Measurements from ENCODE around the gene NAA35. TPM values are rescaled to one million over a fixed set of nuclear protein-coding genes. Genes with fewer than 3 reads are reported as not detected.
"Not testable (repeated sequence)": the region's sequence is repeated elsewhere in the genome, so short reads cannot be mapped to it uniquely, and the experiment has no call there.

NAA35 gene
- total RNA-seq, 1 donor from 2014 or later = 32.3 TPM

- peak; percentile 29 for DNase-seq
Observed at GRCh38 chr9:86034863-86035734, 94.2 kb downstream of the NAA35 start.

DNA sequence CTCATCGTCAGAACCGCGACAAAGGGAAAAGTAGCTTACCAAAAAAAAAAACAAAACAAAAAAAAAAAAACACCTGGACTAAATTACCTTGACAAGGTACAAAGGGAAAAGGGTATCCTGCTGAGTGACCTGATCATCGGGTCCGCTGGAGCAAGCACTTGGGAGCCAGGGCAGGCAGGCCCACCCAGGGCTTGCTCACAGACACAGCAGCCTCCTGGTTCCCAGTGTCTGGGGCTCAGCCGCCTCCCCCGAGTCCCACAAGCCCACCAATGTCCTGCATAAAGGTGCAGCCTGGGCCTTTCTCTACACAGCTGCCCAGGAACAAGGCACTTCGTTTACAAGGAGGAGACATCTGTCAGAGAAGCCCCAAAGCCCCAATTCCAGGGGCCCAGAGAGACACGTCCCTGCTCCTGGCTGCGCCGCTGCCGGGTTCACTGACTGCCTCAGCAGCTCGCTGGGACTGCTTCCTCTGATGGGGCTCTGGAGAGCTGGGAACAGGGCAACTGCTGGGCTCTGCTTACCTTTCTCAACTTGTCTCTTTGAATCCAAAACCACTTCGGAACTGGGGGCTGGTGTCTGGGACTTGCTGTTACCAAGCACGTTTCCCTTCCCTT is 95.0 kb downstream of the NAA35 start:
- DNase-seq = no peak

DNA sequence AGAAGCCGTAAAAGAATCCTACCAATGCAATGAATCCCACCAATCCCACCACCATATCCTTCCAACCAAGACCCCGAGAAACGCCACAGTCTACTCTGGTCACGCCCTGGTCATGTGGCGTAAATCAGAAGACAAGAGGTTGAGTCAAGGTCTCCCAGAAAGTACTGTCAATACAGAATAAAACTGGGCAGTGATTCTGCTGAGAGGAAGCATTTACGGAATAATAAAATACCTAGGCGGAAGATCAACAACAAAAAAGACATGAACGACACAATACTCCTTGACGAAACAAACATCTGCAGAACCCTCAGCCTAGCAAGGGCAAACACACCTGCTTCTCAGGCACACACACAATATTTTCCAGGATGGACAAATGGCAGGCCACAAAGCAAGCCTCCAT is 95.6 kb downstream of the NAA35 start:
- no peak for DNase-seq

DNA sequence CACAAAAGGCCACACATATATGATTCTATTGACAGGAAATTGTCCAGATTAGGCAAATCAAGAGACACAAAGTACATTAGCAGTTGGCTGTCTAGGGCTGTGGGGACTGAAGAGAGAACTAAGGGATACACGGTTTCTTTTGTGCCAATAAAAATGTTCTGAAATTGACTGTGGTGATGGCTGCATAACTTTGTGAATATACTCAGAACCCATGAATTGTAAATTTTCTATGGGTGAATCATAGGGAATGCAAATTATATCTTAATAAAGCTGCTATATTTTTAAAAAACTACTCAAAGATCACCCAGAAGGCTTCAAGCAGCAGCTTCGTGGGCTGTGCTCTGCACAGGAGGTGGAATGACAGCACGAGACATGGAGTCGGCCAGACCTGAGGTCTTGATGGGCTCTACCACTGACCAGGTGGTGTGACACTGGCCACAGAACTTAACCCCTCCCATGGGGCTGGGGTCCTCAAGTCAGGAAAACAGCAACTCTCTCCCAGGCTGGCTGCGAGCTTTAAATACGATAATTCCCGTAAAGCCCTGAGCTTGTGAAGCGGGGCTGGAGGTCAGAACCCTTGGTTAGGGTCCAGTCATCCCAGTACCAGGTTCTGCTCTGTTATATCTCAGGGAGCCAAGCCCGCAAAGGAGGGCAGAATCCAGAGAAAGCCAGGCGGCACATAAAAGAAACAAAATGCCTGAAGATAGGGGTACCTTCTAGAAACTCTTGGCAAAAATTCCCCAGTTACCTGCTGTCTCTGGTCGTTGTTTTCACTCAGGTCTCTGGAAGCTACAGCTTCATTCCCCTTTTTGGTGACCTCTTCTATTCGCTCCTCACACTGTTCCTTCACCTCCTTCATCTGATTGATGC is 99.3 kb downstream of the NAA35 start:
- DNase-seq = no peak

GRCh38 chr9:86040861-86041155 is 99.9 kb downstream of the NAA35 start:
- no peak for DNase-seq

GRCh38 chr9:86041311-86041741 is 100.4 kb downstream of the NAA35 start:
- no peak for DNase-seq

DNA sequence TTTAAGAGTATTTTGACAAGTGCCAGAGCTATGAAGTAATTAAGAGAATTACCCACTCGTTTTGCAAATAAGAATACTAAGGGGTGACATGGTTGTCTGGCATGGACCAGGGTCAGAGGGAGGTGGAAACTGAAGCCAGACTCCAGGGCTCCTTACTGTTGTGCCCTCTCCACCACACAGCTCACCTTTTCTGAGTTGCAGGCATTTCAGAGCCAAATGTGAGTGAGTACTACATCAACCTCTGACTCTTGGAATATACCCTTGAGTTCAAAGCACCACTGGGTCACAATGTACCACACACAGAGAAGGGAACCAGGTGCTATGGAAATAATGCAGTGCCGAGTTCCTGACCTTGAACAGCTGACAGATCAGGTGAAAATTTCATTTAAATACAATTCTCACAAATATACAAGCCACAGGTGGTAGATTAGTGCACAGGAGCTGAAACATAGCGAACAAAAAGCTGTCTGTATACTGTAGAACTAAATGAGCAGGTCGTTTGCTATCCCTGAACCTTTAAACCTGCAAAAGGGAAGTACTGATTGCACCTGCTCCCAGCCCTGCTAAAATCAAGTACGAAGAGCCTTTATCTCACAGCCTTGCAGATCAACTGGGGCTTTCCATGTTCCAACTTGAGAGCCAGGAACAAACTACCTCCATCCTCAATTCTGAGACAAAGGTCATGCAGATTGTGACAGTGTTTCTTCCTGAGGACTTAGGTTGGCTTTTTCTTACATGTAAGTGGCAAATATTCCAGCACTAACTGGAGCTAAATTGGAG is 101.4 kb downstream of the NAA35 start:
- no peak for DNase-seq

GRCh38 chr9:86043586-86043985 is 102.6 kb downstream of the NAA35 start:
- no peak for DNase-seq

- no peak for DNase-seq
Observed at GRCh38 chr9:86043999-86044398, 103.1 kb downstream of the NAA35 start.

DNA sequence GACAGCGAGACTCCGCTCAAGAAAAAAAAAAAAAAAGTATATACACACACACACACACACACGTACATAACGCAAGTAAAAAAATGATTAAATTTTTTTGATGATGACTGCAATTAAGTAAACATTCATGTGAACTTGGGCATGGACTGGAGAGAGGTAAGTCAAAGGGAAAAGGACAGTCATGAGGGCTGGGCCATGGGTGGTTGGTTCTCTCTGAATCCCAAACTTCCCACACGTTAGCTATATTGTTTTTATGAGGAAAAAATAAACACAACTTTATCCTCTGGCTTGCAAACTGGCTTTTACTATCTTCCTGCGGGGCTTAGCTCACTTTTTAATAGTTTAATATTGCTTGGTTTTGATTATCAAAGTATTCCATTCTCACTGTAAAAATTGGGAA is 104.7 kb downstream of the NAA35 start:
- no peak for DNase-seq

DNA sequence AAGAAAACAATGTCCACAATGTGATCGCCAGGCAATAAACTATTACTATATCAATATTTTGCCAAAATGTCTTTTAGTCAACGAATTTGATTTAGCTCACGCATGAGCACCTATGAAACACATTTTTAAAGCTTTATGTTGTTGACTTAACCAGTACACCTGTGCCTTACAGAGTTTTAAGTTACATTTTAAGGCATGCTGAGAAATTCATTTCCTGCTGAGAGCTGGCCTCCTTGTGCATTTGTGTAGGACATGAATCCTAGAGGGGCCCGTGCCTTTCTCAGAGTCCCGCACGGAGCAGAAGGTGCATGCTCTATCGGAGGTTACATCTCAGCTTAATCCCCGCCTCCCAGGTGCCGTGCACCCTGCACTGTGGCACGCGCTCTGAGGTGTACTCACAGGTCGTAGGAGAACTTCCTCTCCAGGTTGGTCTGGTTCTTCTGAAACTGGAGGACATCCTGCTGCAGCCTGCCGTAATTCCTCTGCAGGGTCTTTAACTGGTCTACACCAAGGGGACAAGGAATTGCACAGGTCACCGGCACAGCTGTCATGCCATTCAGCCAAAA is 105.2 kb downstream of the NAA35 start:
- no peak for DNase-seq

DNA sequence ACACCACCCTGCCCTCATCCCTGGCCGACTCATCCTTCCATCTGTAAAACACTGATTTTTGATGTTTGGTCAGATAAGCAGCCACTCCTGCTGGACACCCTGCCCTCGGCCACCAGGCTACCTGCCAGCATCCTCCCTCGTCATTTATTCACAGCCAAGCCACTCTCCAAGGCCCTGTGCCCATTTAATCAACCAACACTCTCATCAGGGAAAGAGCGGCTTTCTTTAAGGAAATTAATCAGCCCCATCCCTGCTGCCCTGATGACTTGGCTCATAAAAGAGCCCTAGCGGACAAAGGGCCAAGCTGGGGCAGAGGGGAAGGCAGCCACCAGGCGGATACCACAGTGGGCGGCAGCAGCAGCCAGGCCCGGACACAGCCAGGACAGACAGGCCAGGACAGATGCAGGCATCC is 106.0 kb downstream of the NAA35 start:
- no peak for DNase-seq

GRCh38 chr9:86047361-86047760 is 106.4 kb downstream of the NAA35 start:
- no peak for DNase-seq

DNA sequence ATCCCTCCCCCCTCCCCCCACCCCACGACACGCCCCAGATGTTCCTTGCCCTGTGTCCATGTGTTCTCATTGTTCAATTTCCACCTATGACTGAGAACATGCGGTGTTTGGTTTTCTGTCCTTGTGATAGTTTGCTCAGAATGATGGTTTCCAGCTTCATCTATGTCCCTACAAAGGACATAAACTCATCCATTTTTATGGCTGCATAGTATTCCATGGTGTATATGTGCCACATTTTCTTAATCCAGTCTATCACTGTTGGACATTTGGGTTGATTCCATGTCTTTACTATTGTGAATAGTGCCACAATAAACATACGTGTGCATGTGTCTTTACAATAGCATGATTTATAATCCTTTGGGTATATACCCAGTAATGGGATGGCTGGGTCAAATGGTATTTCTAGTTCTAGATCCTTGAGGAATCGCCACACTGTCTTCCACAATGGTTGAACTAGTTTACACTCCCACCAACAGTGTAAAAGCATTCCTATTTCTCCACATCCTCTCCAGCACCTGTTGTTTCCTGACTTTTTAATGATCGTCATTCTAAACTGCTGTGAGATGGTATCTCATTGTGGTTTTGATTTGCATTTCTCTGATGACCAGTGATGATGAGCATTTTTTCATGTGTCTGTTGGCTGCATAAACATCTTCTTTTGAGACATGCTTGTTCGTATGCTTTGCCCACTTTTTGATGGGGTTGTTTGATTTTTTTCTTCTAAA is 107.2 kb downstream of the NAA35 start:
- not testable (repeated sequence) for DNase-seq

DNA sequence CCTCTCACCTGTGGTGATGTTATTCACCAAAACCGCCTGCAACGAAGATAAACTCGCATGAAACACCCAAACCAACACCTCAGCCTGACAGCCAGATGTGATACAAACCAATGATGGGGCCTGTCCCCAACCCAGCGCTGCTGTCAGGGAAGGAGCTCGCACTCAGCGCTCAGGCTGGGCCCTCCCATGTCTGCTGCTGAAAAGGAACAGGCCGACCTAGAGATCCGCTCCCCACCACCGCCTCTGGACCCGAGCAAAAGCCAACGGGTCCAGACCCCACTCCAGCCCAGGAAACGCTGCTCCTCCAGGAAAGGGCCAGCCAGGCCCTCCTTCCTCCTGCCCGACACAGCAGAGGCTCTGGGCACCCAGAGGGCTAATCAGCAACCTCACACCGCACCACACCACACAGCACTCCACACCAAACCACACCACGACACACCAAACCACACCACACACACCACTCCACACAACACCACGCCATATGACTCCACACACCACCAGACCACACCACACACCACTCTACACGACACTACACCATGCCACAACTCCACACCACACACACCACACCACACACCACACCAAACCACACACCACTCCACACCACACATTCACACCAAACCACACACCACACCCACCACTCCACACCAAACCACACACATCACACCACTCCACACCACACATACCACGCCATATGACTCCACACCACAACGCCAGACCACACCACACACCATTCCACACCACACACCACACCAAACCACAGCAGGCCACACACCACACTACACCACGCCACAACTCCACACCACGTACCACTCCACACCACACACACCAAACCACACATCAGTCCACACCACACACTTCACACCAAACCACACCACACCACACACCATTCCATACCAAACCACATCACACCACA is 111.9 kb downstream of the NAA35 start:
- DNase-seq = no peak

DNA sequence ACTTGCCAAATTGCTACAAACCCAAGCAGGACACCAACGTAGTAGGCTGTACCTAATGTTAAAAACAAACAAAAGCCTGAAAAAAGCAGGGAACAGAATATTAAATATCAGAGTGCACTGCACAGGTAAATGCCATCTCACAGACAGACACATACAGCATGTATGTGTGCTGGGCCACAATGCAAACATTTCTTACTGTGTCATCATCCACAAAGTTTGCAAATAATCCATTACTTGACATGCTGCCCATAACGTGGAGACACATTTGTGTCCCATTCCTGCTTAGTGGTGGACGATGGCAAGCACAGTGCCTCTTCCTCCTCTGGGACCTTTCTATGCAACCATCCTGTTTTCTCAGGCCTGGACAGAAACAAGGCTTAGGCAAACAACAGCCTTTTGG is 113.7 kb downstream of the NAA35 start:
- no peak for DNase-seq

DNA sequence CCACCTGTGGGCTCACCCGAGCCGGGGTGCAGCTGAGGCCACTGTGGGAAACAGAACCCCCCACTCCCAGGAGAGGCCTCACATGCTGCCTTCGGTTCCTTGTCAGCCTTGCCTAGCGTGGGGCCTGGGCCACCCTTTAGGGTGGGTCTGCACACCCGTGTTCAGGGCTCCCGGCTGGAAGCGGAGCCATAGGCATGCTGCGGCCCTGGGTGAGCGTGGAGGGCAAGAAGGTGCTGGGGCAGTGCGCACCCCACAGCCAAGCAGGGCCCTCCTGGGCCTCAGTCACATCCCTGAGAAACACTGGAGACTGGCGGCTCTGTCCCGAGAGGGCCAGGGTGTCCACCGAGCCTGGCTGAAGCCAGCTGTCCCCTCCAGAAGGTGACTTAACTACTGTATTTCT is 116.5 kb downstream of the NAA35 start:
- no peak for DNase-seq

- DNase-seq = peak; percentile 32
Observed at GRCh38 chr9:86061972-86062739, 121.2 kb downstream of the NAA35 start.

Measured in tongue (tissue), 2 donors.